IMR-90 (cell line): Measurements from ENCODE around the gene LDAF1. TPM values are rescaled to one million over a fixed set of nuclear protein-coding genes. Genes with fewer than 3 reads are reported as not detected.
A peak's percentile ranks its signal among the peaks of the same experiment; 100 is the strongest.

ENCODE experiments used
- ATAC-seq: fragments of 200-7000 bp; cut with Tn5 transposase; 2 replicates; pipeline ENCODE4 v1.9.1; 2020; ENCODE audit warnings: low read depth, mild to moderate bottlenecking, moderate library complexity
- BruUV-seq: library from RNA; stranded (reverse); fragments of 400-500 nt; replicated peaks from 2 replicates; lab custom pipeline; 2021; lab: Mats Ljungman, UMichigan
- CTCF ChIA-PET: fragments of 300-600 bp; formaldehyde crosslinking; extraction: SDS; loops from one replicate; lab custom pipeline; 2021; ENCODE audit warnings: antibody characterized with exemption; lab: Yijun Ruan, JAX
- POLR2A ChIA-PET: fragments of 300-600 bp; sonication (Branson Sonifier 250); formaldehyde crosslinking; loops from one replicate; lab custom pipeline; 2022; ENCODE audit warnings: antibody characterized with exemption; ENCODE audit not compliant: unreplicated experiment; lab: Charles Lee
- DNase-seq: peaks from one replicate; pipeline ENCODE4 v3.0.0; 2013
- H2AFZ ChIP-seq: replicated peaks from 2 replicates; pipeline ENCODE3; 2013; ENCODE audit warnings: low read length, mild to moderate bottlenecking; ENCODE audit not compliant: poor library complexity
- H2AK5ac ChIP-seq: 2 replicates; pipeline ENCODE4 v1.6.1; 2013; ENCODE audit warnings: low read depth, low read length, inconsistent platforms
- H2AK9ac ChIP-seq: replicated peaks from 2 replicates; pipeline ENCODE3; 2013; ENCODE audit warnings: mild to moderate bottlenecking, low read depth, low read length, moderate library complexity; ENCODE audit not compliant: poor library complexity
- H2BK120ac ChIP-seq: 2 replicates; pipeline ENCODE4 v1.6.1; 2013; ENCODE audit warnings: low read depth, low read length, inconsistent platforms
- H2BK15ac ChIP-seq: 3 replicates; pipeline ENCODE4 v1.6.1; 2013; ENCODE audit warnings: low read depth, low read length, inconsistent platforms
- H2BK20ac ChIP-seq: 2 replicates; pipeline ENCODE4 v1.6.1; 2013; ENCODE audit warnings: low read depth, mild to moderate bottlenecking, inconsistent platforms, low read length, moderate library complexity
- H2BK5ac ChIP-seq: 2 replicates; pipeline ENCODE4 v1.6.1; 2013; ENCODE audit warnings: mild to moderate bottlenecking, low read depth, low read length, inconsistent platforms; ENCODE audit not compliant: poor library complexity, severe bottlenecking
- H3K14ac ChIP-seq: replicated peaks from 2 replicates; pipeline ENCODE4 v1.6.1; 2013; ENCODE audit warnings: low read depth, low read length, inconsistent platforms
- H3K18ac ChIP-seq: 2 replicates; pipeline ENCODE4 v1.6.1; 2013; ENCODE audit warnings: low read depth, low read length, control low read depth
- H3K23ac ChIP-seq: 2 replicates; pipeline ENCODE4 v1.6.1; 2013; ENCODE audit warnings: low read depth, low read length, inconsistent platforms
- H3K27ac ChIP-seq: 2 replicates; pipeline ENCODE4 v1.5.1; 2013; ENCODE audit warnings: mild to moderate bottlenecking, control low read depth, low read length; ENCODE audit not compliant: insufficient read depth
- H3K27me3 ChIP-seq: 2 replicates; pipeline ENCODE4 v1.6.1; 2013; ENCODE audit warnings: low read length; ENCODE audit not compliant: control insufficient read depth, insufficient read depth
- H3K36me3 ChIP-seq: 2 replicates; pipeline ENCODE4 v1.6.1; 2013; ENCODE audit warnings: low read length, mixed read lengths; ENCODE audit not compliant: control insufficient read depth, insufficient read depth
- H3K4ac ChIP-seq: 2 replicates; pipeline ENCODE4 v1.6.1; 2013; ENCODE audit warnings: low read depth, low read length, inconsistent platforms
- H3K4me1 ChIP-seq: 2 replicates; pipeline ENCODE4 v1.6.1; 2013; ENCODE audit warnings: low read length, mixed read lengths; ENCODE audit not compliant: control insufficient read depth, insufficient read depth
- H3K4me2 ChIP-seq: 2 replicates; pipeline ENCODE4 v1.6.1; 2013; ENCODE audit warnings: low read depth, mild to moderate bottlenecking, control low read depth, low read length, moderate library complexity
- H3K4me3 ChIP-seq: 2 replicates; pipeline ENCODE4 v1.5.1; 2013; ENCODE audit warnings: low read depth, mild to moderate bottlenecking, control low read depth, low read length, moderate library complexity; ENCODE audit not compliant: insufficient read depth
- H3K56ac ChIP-seq: 2 replicates; pipeline ENCODE4 v1.6.1; 2013; ENCODE audit warnings: low read length, inconsistent platforms; ENCODE audit not compliant: insufficient read depth; ENCODE audit errors: extremely low read depth
- H3K79me1 ChIP-seq, 2 experiments: 2 replicates each; pipeline ENCODE4 v1.6.1; 2013; ENCODE audit warnings: low read length in 2 of 2, inconsistent platforms in 1 of 2, low read depth in 1 of 2
- H3K9ac ChIP-seq: 2 replicates; pipeline ENCODE4 v1.6.1; 2013; ENCODE audit warnings: low read depth, low read length, control low read depth
- H3K9me1 ChIP-seq: 2 replicates; pipeline ENCODE4 v1.6.1; 2013; ENCODE audit warnings: low read length, inconsistent platforms; ENCODE audit not compliant: insufficient read depth
- H3K9me3 ChIP-seq: 2 replicates; pipeline ENCODE4 v1.6.1; 2013; ENCODE audit warnings: low read length; ENCODE audit not compliant: control insufficient read depth, insufficient read depth
- H4K20me1 ChIP-seq: 2 replicates; pipeline ENCODE4 v1.6.1; 2013; ENCODE audit warnings: low read length, inconsistent platforms; ENCODE audit not compliant: insufficient read depth
- H4K5ac ChIP-seq: 2 replicates; pipeline ENCODE4 v1.6.1; 2013; ENCODE audit warnings: mild to moderate bottlenecking, low read depth, low read length, control low read depth
- H4K8ac ChIP-seq, 2 experiments: 2 replicates each; pipeline ENCODE4 v1.6.1; 2013; ENCODE audit warnings: low read depth in 2 of 2, low read length in 2 of 2, control low read depth in 1 of 2, inconsistent platforms in 1 of 2
- H4K91ac ChIP-seq: 2 replicates; pipeline ENCODE4 v1.6.1; 2013; ENCODE audit warnings: low read depth, low read length, inconsistent platforms; ENCODE audit not compliant: insufficient read depth
- WGBS, 2 experiments: methylation state at CpG; one replicate each; pipeline versions ENCODE4 v1.1.5 to v1.1.7; 2013; ENCODE audit warnings: missing lambda C conversion rate in 2 of 2; ENCODE audit not compliant: insufficient read length in 1 of 2; ENCODE audit errors: extremely low coverage in 2 of 2; 5-methylcytosine and 5-hydroxymethylcytosine counted together
- dilution Hi-C: fragments of 300-500 bp; cut with HindIII; formaldehyde crosslinking; loops from one replicate; pipeline ENCODE4 v1.14.3; 2018; ENCODE audit warnings: low sequenced_read_pairs; ENCODE audit not compliant: unreplicated experiment
- in situ Hi-C: fragments of 300-500 bp; cut with MboI; formaldehyde crosslinking; loops from 3 replicates; pipeline ENCODE4 v1.14.3; 2019; ENCODE audit warnings: low sequenced_read_pairs, inconsistent platforms, mixed read lengths
- intact Hi-C: fragments of 100-400 bp; cut with micrococcal nuclease; formaldehyde crosslinking; loops from 2 replicates; pipeline ENCODE4 v1.10.0; 2022
- polyA plus RNA-seq, 3 experiments: library from polyadenylated mRNA; depleted of rRNA; stranded (reverse); fragments of >200 nt; gene quantifications; 2 replicates each; pipeline ENCODE4 v1.2.3, GENCODE V29; 2012; ENCODE audit warnings: low replicate concordance in 1 of 3
- total RNA-seq: library from RNA; depleted of rRNA; stranded (reverse); fragments of >200 nt; gene quantifications from 2 replicates; pipeline ENCODE4 v1.2.3, GENCODE V29; 2012
- TF ChIP-seq, protein P1 (sequence below): conservative IDR thresholded peaks from 2 replicates; pipeline ENCODE4 v1.5.1; 2012; ENCODE audit warnings: mild to moderate bottlenecking, low read depth, low read length, improper control_type of control experiment

Gene LDAF1
- total and polyA plus RNA-seq, 2 of the 4 experiments (the other 2 are of a cell fraction), result 21.0 to 62.2 TPM

DNA sequence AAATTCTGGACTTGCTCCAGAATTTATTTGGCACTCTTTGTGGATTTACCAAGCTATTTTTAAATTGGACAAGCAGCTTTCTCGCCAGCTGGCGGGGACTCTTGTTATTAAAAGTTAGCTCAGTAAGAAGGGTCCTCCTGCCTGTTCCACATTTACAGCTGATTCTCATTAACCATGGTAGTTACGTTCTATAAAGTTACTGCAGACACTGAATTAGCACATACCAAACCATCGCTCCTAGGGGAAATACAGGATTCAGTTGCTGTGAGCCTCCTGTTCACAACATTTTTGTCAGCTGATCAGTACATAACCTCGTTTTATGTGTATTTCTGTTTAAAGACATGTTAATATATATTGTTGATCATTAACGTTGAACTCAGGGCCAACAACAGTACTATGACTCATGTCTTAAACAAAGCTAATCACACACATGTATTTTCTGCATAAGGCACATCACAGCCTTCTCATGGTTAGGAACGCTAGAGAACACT, 4.2 kb downstream of the LDAF1 start:
- POLR2A ChIA-PET, result no interaction called here
- H3K27ac ChIP-seq, result no peak overlapping the region
- H3K9me1 ChIP-seq, result peaks cover 18% of the 10 kb centered on the region
- H3K4me2 ChIP-seq, result no peak overlapping the region
- no peak overlapping the region for H3K14ac ChIP-seq
- no peak overlapping the region for H2BK20ac ChIP-seq
- CTCF ChIA-PET, result interaction anchor here (1.0 to 2.5 kb wide), 2 partner anchors 26 to 138 kb away, joined by 3 to 10 read pairs; no protein-coding TSS in a partner anchor
- no peak overlapping the region for H3K23ac ChIP-seq
- peaks cover 18% of the 10 kb centered on the region for H3K4me1 ChIP-seq
- H3K27me3 ChIP-seq, result no peaks in the 10 kb centered on the region
- H3K9me3 ChIP-seq, result no peaks in the 10 kb centered on the region
- H3K18ac ChIP-seq, result no peak overlapping the region
- H3K56ac ChIP-seq, result no peak overlapping the region
- H2AK5ac ChIP-seq, result no peak overlapping the region
- no peak overlapping the region for H2BK5ac ChIP-seq
- H3K79me1 ChIP-seq, result peaks cover 0 to 42% of the 10 kb centered on the region in 2 experiments; a peak in 3 of 4 replicates
- no CpG with 5 or more reads among the region's 7 CpGs for WGBS, 2 experiments
- dilution Hi-C loops, result no loop called here
- TF ChIP-seq, protein P1, sequence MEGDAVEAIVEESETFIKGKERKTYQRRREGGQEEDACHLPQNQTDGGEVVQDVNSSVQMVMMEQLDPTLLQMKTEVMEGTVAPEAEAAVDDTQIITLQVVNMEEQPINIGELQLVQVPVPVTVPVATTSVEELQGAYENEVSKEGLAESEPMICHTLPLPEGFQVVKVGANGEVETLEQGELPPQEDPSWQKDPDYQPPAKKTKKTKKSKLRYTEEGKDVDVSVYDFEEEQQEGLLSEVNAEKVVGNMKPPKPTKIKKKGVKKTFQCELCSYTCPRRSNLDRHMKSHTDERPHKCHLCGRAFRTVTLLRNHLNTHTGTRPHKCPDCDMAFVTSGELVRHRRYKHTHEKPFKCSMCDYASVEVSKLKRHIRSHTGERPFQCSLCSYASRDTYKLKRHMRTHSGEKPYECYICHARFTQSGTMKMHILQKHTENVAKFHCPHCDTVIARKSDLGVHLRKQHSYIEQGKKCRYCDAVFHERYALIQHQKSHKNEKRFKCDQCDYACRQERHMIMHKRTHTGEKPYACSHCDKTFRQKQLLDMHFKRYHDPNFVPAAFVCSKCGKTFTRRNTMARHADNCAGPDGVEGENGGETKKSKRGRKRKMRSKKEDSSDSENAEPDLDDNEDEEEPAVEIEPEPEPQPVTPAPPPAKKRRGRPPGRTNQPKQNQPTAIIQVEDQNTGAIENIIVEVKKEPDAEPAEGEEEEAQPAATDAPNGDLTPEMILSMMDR, result no peak
- in situ Hi-C loops, result loop anchor here (25.0 kb wide), 1 partner anchor 1175 kb away; no protein-coding TSS in a partner anchor
- H3K4ac ChIP-seq, result no peak overlapping the region
- no peak overlapping the region for H2AK9ac ChIP-seq
- no peak overlapping the region for H4K5ac ChIP-seq
- no peak overlapping the region for H2AFZ ChIP-seq
- peaks cover 13% of the 10 kb centered on the region for H4K20me1 ChIP-seq
- no peak overlapping the region for H4K8ac ChIP-seq
- ATAC-seq (no peak), DNase-seq (peak; percentile 35)
- no TSS peak for BruUV-seq
- H3K36me3 ChIP-seq, result peaks cover 29% of the 10 kb centered on the region
- H3K4me3 ChIP-seq, result no peak overlapping the region
- no peak overlapping the region for H4K91ac ChIP-seq
- H2BK120ac ChIP-seq, result no peak overlapping the region
- no peak overlapping the region for H2BK15ac ChIP-seq
- intact Hi-C loops, result no loop called here
- H3K9ac ChIP-seq, result no peak overlapping the region
